HG02973 (cell line): Measurements from ENCODE around the gene RFC5.
A peak's percentile ranks its signal among the peaks of the same experiment; 100 is the strongest.

Source experiments
- ATAC-seq: cut with Tn5 transposase; IDR thresholded peaks from one replicate; pipeline ENCODE4 v1.9.1; 2021; ENCODE audit warnings: moderate library complexity; ENCODE audit not compliant: unreplicated experiment

The RFC5 gene

DNA sequence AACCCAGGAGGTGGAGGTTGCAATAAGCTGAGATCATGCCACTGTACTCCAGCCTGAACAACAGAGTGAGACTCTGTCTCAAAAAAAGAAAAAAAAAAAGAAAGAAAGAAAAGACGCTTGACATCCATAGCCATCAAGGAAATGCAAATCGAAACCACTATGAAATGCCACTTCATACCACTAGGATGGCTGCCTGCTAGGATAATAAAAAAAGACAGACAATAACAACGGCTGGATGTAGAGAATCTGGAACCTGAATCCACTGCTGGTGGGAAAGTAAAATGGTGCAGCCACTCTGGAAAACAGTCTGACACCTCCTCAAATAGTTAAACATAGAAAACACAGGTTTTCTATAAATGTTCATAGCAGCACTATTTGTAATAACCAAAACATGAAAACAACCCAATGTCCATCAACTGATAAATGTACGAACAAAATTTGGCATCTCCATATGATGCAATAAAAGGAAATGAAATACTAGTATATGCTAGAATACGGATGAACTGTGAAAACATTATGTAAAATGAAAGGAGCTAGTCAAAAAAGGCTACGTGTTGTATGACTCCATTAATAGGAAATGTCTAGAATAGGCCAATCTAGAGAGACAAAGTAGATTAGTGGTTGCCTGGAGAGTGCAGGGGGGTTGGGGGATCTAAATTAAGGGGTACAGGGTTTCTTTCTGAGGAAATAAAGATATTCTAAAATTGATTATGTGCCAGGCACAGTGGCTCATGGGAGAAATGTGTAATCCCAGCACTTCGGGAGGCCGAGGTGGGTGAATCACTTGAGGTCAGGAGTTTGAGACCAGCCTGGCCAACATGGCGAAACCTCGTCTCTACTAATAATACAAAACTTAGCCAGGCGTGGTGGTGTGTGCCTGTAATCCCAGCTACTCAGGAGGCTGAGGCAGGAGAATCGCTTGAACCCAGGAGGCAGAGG lies 34.7 kb downstream of the RFC5 start:
- no peak for ATAC-seq

DNA sequence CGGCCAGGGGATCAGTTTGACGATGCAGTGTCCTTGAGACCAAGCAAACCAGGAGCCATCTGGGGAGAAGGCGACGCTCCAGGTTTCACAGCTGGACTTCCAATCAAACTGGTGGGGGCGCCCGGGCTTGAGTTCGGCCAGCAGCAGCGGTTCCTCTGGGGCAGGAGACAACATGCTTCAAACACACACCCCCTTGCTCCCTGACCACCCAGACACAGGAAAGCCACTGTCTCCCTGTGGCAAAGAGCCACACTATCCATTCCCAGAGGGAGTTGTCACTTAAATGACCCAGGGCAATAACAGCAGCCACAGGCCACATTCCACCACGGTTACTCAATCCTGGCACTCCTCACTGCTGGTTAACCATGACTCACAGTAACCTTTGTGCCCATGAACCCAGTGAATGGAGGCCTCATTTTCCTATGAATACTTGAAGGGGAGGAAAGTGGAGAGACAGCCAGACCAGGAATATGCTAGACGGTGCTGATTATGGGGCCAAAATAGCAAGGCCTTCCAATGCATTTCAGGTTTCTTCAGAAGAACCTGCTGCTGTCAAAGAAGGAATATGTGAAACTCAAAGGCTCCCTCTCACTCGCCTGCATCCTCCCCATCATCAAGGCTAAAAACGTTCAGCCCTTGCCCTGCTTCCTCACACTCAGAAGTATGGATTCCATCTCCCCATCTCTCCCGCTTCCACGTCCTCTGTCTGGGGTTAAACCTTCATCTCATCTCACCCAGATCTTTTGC lies 36.0 kb downstream of the RFC5 start:
- no peak for ATAC-seq

DNA sequence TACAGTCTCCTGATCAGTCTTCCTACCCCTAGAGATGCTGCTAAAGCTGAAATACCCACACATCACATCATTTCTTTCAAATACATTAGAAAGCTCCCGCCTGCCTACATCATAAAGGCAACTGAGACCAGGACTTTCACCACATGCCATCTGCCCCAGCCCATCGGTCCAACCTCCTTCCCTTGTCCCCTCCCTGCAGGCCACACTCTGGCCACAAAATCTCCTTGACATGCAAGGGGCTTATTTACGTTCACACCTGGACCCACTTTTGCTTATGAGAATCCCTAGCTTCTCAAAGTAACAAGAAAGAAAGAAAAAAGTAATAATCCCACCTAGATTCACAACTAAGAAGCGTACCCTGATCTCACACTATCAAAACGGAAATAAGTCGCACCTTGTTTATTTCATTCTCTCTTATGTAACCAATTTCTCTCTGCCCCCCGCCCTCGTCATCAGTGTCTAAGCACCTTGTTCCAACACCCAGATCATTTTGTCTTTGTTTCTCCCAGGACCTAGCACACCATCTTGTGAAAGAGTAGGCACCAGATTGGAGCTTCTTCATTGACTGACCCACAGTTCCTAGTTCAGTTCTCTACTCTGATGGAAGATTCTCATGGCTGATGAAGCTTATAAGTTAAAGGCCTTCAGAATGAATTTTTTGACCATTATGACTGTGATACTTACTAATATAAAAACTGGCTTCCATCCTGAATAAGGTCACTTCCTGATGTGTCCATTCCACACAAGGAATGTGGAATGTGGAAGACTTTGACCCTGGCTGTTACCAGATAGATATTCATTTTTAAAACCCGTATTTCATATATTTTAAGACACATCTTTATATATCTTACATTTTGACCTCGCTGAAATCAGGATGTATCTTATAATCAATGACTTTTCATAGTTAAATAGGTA lies 36.8 kb downstream of the RFC5 start:
- ATAC-seq, result no peak

DNA sequence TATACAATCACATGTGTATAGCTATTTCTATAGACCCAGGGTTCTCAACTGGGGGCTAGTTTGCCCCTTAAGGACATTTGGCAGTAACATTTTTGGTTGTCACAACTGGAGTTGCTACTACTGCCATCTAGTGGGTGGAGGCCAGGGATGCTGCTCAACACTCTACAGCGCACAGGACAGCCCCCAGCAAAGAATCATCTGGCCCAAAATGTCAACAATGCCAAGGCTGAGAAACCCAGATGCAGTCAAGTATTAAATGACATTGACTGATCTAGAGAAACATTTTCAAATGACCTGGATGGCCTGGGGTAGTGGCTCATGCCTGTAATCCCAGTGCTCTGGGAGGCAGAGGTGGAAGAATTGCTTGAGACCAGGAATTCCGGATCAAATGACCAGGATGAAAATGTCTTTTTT lies 38.6 kb downstream of the RFC5 start:
- peak; percentile 72 for ATAC-seq

DNA sequence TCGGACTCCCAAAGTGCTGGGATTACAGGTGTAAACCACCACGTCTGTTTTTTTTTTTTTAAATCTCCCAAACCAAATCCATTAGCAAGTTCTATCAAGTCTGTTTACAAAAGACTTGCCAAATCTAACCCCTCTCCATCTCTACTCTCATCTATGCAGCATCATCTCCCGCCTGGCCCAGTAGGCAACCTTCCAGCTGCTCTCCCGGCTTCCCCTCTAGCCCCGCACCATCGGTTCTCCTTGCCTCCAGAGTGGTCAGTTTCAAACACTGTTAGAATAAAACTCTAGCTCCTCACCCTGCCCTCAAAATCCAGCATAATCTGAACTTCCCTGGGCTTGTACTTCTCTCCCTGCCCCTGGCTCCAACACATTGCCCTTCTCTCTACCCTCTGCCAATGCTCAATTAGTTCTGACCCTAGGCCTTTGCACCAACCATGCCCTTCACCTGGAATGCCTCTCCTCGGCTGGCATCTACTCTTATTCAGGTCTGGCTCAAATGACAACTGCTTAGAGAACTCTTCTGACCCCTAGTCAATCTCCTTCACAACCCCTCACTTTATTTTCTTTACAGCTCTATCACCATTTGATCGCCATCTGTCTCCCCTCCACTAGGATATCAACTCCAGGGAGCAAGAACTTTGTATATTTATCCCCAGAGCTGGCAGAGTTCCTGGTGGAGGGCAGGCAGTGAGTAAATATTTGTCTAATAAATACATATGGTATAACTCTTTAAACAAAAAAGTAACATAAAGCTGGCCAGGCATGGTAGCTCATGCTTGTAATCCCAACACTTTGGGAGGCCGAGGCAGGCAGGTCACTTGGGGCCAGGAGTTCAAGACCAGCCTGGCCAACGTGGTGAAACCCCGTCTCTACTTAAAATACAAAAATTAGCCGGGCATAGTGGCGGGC lies 39.6 kb downstream of the RFC5 start:
- ATAC-seq, result no peak

DNA sequence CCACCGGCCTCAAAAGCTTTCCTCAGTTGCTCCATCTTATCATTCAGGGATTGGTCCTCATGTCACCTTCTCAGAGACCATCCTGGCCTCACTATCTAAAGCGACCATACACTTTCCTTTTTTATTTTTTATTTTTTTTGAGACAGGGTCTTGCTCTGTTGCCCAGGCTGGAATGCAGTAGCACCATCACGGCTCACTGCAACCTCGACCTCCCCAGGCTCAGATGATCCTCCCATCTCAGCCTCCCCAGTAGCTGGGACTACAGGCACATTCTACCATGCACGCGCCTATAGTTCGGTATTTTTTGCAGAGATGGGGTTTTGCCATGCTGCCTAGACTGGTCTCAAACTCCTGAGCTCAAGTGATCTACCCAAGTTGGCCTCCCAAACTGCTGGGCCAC lies 41.7 kb downstream of the RFC5 start:
- ATAC-seq, result no peak

DNA sequence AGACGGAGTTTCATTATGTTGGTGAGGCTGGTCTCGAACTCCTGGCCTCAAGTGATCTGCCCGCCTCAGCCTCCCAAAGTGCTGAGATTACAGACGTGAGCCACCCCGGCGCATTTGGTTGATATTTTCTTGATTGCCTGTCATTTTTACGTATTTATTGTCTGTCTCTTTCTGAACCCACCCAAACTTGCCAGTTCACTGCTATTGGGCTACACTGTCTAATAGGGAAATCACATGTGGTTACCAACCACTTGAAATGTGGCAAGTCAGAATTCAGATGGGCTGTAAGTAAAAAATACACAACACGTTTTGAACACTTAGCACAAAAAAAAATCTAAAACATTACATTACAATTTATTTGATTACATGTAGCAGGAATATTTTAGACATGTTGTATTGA lies 42.4 kb downstream of the RFC5 start:
- no peak for ATAC-seq

DNA sequence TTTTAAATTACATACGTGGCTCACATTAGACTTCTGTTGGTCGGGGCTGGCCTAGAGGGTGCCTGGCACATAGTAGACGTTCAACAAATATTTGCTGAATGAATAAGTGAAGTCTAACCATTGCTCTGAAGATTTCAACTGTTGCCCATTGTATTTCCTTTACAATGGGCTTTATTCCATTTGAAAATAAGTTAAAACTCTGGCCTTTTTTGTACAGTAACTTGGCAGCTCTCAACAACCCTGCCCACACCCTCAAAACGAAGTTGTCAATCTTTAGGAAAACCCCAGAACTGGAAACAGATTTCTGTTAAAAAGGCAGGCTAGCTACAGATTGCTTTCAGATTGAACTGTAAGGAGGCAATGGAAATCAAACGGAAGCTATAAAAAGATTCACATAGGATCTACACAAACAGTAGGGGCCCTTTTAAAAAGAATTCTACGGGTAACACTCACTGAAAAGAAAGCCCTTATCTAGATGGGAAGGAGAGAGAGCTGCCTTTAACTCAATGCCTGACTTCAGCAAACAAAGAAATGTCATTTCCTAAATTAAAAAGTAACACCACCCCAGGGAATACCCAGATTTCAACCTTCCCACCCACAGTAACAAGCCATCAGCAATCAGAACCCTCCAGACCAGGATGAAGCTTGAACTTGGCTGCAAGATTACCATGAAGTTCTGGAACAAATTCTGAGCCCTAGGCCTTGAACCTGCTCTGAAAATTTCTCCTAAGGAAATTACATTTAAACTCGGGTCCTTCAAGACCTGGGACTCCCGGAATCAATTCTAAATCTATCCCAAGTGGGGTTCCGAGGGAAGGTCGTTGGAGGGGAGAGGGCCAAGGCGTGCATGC lies 43.1 kb downstream of the RFC5 start:
- ATAC-seq, result no peak

GRCh38 chr12:118060301-118061010 lies 44.0 kb downstream of the RFC5 start:
- peak; percentile 19 for ATAC-seq

DNA sequence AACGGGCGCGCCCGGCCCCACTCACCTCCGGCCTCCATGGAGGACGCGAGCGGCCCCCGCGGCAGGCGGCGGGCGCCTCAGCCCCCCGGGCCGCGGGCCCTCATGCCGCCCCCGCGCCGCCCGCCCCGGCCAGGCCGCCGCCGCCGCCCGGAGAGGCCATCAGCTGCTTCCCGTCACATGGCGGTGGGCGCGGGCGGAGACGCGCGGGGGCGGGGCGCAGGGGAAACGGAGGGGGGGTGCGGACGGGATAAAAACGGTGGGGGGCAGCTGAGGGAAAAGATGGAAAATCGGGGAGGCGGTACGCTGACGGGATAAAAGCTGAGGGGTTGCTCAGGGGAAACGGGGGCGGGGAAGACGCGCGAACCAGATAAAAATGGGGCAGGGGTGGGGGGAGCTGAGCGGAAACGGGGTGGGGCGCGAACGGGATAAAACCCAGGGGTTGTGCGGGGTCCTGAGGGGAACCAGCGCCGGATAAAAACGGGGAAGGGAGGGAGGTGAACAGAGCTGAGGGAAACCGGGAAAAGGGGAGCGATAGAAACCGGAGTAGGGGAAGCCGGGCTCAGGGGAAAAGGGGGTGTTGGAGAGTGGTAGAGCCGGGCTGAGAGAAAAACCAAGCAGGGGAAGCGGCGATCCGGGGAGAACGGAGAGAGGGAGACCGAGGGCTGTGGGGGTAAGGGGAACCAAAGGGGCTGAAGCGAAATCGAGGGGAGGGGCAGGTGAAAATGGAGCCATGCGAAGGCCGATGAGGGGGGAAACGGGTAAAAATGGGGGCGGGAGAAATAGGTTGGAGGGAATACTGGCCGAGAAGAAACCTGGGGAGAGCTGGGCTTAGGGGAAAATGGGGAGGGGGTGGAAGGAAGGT lies 44.7 kb downstream of the RFC5 start, which contains the start of gene WSB2:
WSB2 (minus strand) TSS at position 169 of the 862 bp plus-strand sequence; CDS start at position 38, 131 bp downstream.
- peak; percentile 39 for ATAC-seq

GRCh38 chr12:118061873-118062843 lies 45.7 kb downstream of the RFC5 start:
- no peak for ATAC-seq

GRCh38 chr12:118063576-118064391 lies 47.3 kb downstream of the RFC5 start:
- ATAC-seq, result no peak

DNA sequence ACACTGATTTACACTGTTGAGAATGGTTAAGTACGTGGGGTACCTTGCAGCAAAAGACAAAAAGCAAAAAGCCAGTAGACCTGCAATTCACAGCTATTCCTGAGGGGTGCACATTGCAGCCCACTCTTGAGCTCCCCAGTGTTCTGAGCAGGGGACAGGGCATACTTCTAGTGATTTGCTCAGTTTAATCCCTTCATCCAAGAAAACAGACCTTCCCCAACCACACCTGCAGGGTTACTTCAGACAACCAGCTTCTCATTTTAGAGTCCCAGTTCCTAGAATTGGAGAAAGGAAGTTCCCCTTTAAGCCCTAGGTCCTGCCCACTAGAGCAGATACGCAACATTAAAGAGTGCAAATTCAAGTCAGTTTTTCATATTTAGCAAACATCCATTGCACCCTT lies 48.1 kb downstream of the RFC5 start:
- no peak for ATAC-seq

DNA sequence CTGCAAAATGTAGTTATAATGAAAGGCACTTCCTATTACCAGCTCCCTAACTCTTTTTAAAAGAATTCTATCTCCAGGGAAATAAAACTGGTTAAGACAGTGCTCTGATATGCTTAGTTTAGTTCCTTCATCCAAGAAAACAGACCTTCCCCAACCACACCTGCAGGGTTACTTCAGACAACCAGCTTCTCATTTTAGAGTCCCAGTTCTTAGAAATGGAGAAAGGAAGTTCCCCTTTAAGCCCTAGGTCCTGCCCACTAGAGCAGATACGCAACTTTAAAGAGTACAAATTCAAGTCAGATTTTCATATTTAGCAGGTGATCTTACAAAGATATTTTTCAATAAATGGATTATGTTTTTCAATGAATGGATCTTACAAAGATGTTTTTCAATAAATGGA lies 48.9 kb downstream of the RFC5 start:
- ATAC-seq, result no peak

DNA sequence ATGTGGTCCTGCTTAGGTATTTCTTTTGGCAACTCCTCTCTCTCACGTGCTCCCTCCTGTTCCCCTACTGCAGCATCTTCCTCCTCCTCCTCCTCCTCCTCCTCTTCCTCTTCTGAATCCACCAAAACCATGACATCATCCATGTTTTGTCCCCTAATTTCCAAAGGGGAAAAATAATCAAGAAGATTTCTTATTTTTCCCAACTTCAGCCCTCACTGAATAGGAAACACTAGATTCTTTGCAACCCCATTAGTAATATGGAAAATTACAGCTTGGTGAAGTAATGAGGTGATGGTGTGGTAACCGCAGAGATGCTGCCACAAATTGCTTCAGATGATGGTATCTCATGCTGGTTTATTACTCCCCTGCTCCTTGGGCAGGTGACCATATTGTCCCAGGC lies 51.9 kb downstream of the RFC5 start:
- ATAC-seq, result no peak
